OCI-LY3 (cell line): Measurements from ENCODE around the gene RGMB.
"Not testable (repeated sequence)": the region's sequence is repeated elsewhere in the genome, so short reads cannot be mapped to it uniquely, and the experiment has no call there.

Experiments used
- H2AFZ ChIP-seq: fragments of 200-600, 300-600 bp; shearing (Covaris generic); 2 replicates; pipeline ENCODE4 v1.6.0; 2014; ENCODE audit warnings: antibody characterized with exemption, low read depth, low read length
- H3K27ac ChIP-seq: fragments of 200-600, 300-600 bp; sonication (generic); 2 replicates; pipeline ENCODE4 v1.5.1; 2014; ENCODE audit warnings: mild to moderate bottlenecking, low read length, moderate library complexity, mixed read lengths
- H3K27me3 ChIP-seq: fragments of 200-600, 300-600 bp; sonication (generic); 2 replicates; pipeline ENCODE4 v1.6.1; 2014; ENCODE audit warnings: low read depth, low read length, mixed read lengths
- H3K36me3 ChIP-seq: fragments of 200-600, 300-600 bp; sonication (generic); replicated peaks from 2 replicates; pipeline ENCODE3; 2014; ENCODE audit warnings: low read depth, low read length, mixed read lengths
- H3K4me1 ChIP-seq: fragments of 300-600, 200-600 bp; sonication (generic); 2 replicates; pipeline ENCODE4 v1.6.1; 2014; ENCODE audit warnings: low read length, mixed read lengths
- H3K4me2 ChIP-seq: fragments of 200-600, 300-600 bp; sonication (generic); 2 replicates; pipeline ENCODE4 v1.6.1; 2014; ENCODE audit warnings: low read length, mixed read lengths
- H3K4me3 ChIP-seq: fragments of 300-600, 200-600 bp; sonication (generic); 2 replicates; pipeline ENCODE4 v1.5.1; 2014; ENCODE audit warnings: antibody characterized with exemption, mild to moderate bottlenecking, low read length, moderate library complexity
- H3K79me2 ChIP-seq: fragments of 300-600, 200-600 bp; shearing (Covaris generic); 2 replicates; pipeline ENCODE4 v1.6.1; 2014; ENCODE audit warnings: mild to moderate bottlenecking, low read length, mixed read lengths
- H3K9ac ChIP-seq: fragments of 300-600, 200-600 bp; shearing (Covaris generic); 2 replicates; pipeline ENCODE4 v1.6.0; 2014; ENCODE audit warnings: mild to moderate bottlenecking, low read length, moderate library complexity
- H3K9me3 ChIP-seq: fragments of 200-600, 300-600 bp; shearing (Covaris generic); 2 replicates; pipeline ENCODE4 v1.6.1; 2014; ENCODE audit warnings: low read length, mixed read lengths; ENCODE audit not compliant: insufficient read depth
- H4K20me1 ChIP-seq: fragments of 200-600, 300-600 bp; sonication (generic); 2 replicates; pipeline ENCODE4 v1.6.1; 2016; ENCODE audit warnings: low read length, mixed read lengths; ENCODE audit not compliant: insufficient read depth
- CTCF ChIP-seq: fragments of 200-600, 300-600 bp; sonication (generic); IDR thresholded peaks from 2 replicates; pipeline ENCODE4 v1.5.1; 2014; ENCODE audit warnings: antibody characterized with exemption, low read length, low read depth
- EZH2phosphoT487 ChIP-seq: fragments of 200-600 bp; shearing (Covaris generic); IDR thresholded peaks from 2 replicates; pipeline ENCODE4 v1.6.1; 2018; ENCODE audit warnings: antibody characterized with exemption, mixed run types, low read depth

The RGMB gene

GRCh38 chr5:98735806-98736507, 37.5 kb upstream of the RGMB start:
- Histone ChIP-seq H3K4me1 (no peaks in the 10 kb centered on the region), H3K79me2 (no peaks in the 10 kb centered on the region), H3K27ac (no peak overlapping the region), H4K20me1 (no peaks in the 10 kb centered on the region), H3K9ac (no peak overlapping the region), H3K4me2 (no peak overlapping the region), H3K9me3 (no peaks in the 10 kb centered on the region), H3K36me3 (no peaks in the 10 kb centered on the region), H3K27me3 (no peaks in the 10 kb centered on the region), H2AFZ (no peak overlapping the region), H3K4me3 (no peak overlapping the region)
- TF ChIP-seq CTCF, result no peak

GRCh38 chr5:98736753-98737152, 36.7 kb upstream of the RGMB start:
- no peak overlapping the region for H3K4me3 ChIP-seq
- H4K20me1 ChIP-seq, result no peaks in the 10 kb centered on the region
- no peaks in the 10 kb centered on the region for H3K36me3 ChIP-seq
- H3K9me3 ChIP-seq, result no peaks in the 10 kb centered on the region
- H3K79me2 ChIP-seq, result no peaks in the 10 kb centered on the region
- TF ChIP-seq EZH2phosphoT487, result no peak
- no peak for TF ChIP-seq CTCF
- H3K27me3 ChIP-seq, result no peaks in the 10 kb centered on the region
- H3K27ac ChIP-seq, result no peak overlapping the region
- H3K4me1 ChIP-seq, result no peaks in the 10 kb centered on the region
- no peak overlapping the region for H3K9ac ChIP-seq
- H3K4me2 ChIP-seq, result no peak overlapping the region
- no peak overlapping the region for H2AFZ ChIP-seq

GRCh38 chr5:98737441-98737840, 36.0 kb upstream of the RGMB start:
- not testable (repeated sequence) for H3K27ac ChIP-seq, H3K4me3 ChIP-seq

GRCh38 chr5:98738481-98739149, 34.8 kb upstream of the RGMB start:
- H3K27me3 ChIP-seq, H2AFZ ChIP-seq, H4K20me1 ChIP-seq, H3K27ac ChIP-seq, H3K4me3 ChIP-seq, H3K9me3 ChIP-seq, H3K36me3 ChIP-seq, H3K9ac ChIP-seq, H3K4me2 ChIP-seq, H3K4me1 ChIP-seq, H3K79me2 ChIP-seq: not testable (repeated sequence)

More at GRCh38 chr5:98737441-98737840, 36.0 kb upstream of the RGMB start:
- not testable (repeated sequence) for H2AFZ ChIP-seq, H3K9me3 ChIP-seq, H3K36me3 ChIP-seq, H3K4me2 ChIP-seq, H4K20me1 ChIP-seq, H3K79me2 ChIP-seq, H3K27me3 ChIP-seq, H3K4me1 ChIP-seq, H3K9ac ChIP-seq

- no peaks in the 10 kb centered on the region for H3K79me2 ChIP-seq
- H3K4me3 ChIP-seq, result no peak overlapping the region
- H3K36me3 ChIP-seq, result no peaks in the 10 kb centered on the region
- H3K27me3 ChIP-seq, result no peaks in the 10 kb centered on the region
- no peaks in the 10 kb centered on the region for H3K4me1 ChIP-seq
- no peaks in the 10 kb centered on the region for H4K20me1 ChIP-seq
- no peak overlapping the region for H3K9ac ChIP-seq
- H3K27ac ChIP-seq, result no peak overlapping the region
- H3K4me2 ChIP-seq, result no peak overlapping the region
- H3K9me3 ChIP-seq, result no peaks in the 10 kb centered on the region
- no peak overlapping the region for H2AFZ ChIP-seq
- no peak for TF ChIP-seq CTCF
- no peak for TF ChIP-seq EZH2phosphoT487
Measured at GRCh38 chr5:98741926-98742325, 31.5 kb upstream of the RGMB start.
